GM19455 (cell line): Measurements from ENCODE around the gene ZNF101.

ENCODE experiments used
- ATAC-seq: cut with Tn5 transposase; IDR thresholded peaks from one replicate; pipeline ENCODE4 v1.9.1; 2021; ENCODE audit not compliant: unreplicated experiment

Gene ZNF101

GRCh38 chr19:19668230-19669012, at the start of gene ZNF101:
Gene ZNF101 (plus strand): TSS chr19:19668839. CDS start chr19:19668964, 125 bp downstream.
- ATAC-seq: peak; percentile 58

- no peak for ATAC-seq
Measured at GRCh38 chr19:19619181-19619848, 49.3 kb upstream of the ZNF101 start.

GRCh38 chr19:19619849-19620210, 48.8 kb upstream of the ZNF101 start:
- ATAC-seq: no peak

GRCh38 chr19:19623383-19623782, 45.3 kb upstream of the ZNF101 start:
- no peak for ATAC-seq

- ATAC-seq: no peak
Measured at GRCh38 chr19:19624032-19624570, 44.5 kb upstream of the ZNF101 start.

- ATAC-seq: no peak
Measured at GRCh38 chr19:19626516-19627472, 41.8 kb upstream of the ZNF101 start.

GRCh38 chr19:19627621-19628500, 40.8 kb upstream of the ZNF101 start, which contains the start of gene LPAR2:
Gene LPAR2 (minus strand): TSS chr19:19628220. CDS start chr19:19627275, 945 bp downstream.
- no peak for ATAC-seq

- ATAC-seq: no peak
Measured at GRCh38 chr19:19628501-19629134, 40.0 kb upstream of the ZNF101 start.

GRCh38 chr19:19630062-19630414, 38.6 kb upstream of the ZNF101 start:
- ATAC-seq: no peak

GRCh38 chr19:19630426-19630825, 38.2 kb upstream of the ZNF101 start:
- ATAC-seq: no peak

- ATAC-seq: no peak
Measured at GRCh38 chr19:19631346-19631745, 37.3 kb upstream of the ZNF101 start.

GRCh38 chr19:19632661-19633060, 36.0 kb upstream of the ZNF101 start:
- ATAC-seq: no peak

- no peak for ATAC-seq
Measured at GRCh38 chr19:19633711-19634515, 34.7 kb upstream of the ZNF101 start.

- no peak for ATAC-seq
Measured at GRCh38 chr19:19634516-19635312, 33.9 kb upstream of the ZNF101 start.

GRCh38 chr19:19635313-19635702, 33.3 kb upstream of the ZNF101 start:
- ATAC-seq: no peak

GRCh38 chr19:19636573-19637185, 32.0 kb upstream of the ZNF101 start:
- no peak for ATAC-seq

GRCh38 chr19:19637186-19637522, 31.5 kb upstream of the ZNF101 start:
- ATAC-seq: no peak
